Effector memory CD8-positive, alpha-beta T cell (primary cell): ENCODE data around the gene ART3.
A peak's percentile ranks its signal among the peaks of the same experiment; 100 is the strongest.

Experiments used
- ATAC-seq: fragments of 150-1000 bp; cut with Tn5 transposase; replicated peaks from 2 replicates; pipeline ENCODE4 v1.10.0; 2021; ENCODE audit warnings: mild to moderate bottlenecking, moderate library complexity
- DNase-seq, 3 experiments: peaks; one replicate each; pipeline ENCODE4 v3.0.0; 2021
- H3K27ac Mint-ChIP-seq, 2 donors: one replicate each; pipeline ENCODE4 v1.8.0; 2022; ENCODE audit warnings: mild to moderate bottlenecking in 2 of 2, mixed read lengths in 2 of 2, moderate library complexity in 2 of 2
- H3K27me3 Mint-ChIP-seq, 2 donors: one replicate each; pipeline ENCODE4 v1.8.0; 2022; ENCODE audit warnings: mixed read lengths in 2 of 2
- H3K36me3 Mint-ChIP-seq: one replicate; pipeline ENCODE4 v1.8.0; 2022; ENCODE audit warnings: mild to moderate bottlenecking, moderate library complexity, mixed read lengths; ENCODE audit not compliant: insufficient read depth
- H3K4me1 Mint-ChIP-seq, 2 donors: one replicate each; pipeline ENCODE4 v1.8.0; 2022; ENCODE audit warnings: low read depth in 2 of 2, mixed read lengths in 2 of 2
- H3K4me3 Mint-ChIP-seq, 2 donors: one replicate each; pipeline ENCODE4 v1.8.0; 2022; ENCODE audit warnings: mild to moderate bottlenecking in 2 of 2, mixed read lengths in 2 of 2, moderate library complexity in 2 of 2
- H3K9me3 Mint-ChIP-seq, 2 donors: one replicate each; pipeline ENCODE4 v1.8.0; 2022; ENCODE audit warnings: mixed read lengths in 2 of 2

Gene ART3

DNA sequence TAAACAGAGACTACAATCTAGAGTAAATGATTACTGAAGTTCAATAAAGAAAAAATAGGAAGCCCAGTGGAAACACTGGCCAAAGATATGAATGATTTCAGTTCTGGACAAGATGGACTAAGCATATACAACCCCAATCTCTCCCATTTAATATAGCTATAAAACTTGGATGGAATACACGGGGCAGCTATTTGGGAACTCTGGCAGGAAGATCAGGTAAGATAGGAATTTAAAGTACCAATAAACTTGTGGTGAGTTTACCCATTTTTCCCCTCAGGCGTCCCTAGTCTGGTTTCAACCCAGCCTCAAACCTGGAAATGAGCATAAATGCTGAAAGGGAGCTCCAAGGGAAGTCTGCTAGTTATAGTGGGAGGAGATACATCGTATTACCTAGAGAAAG is 53.2 kb downstream of the ART3 start:
- H3K27ac Mint-ChIP-seq, result peak overlapping the region in 1 of 2 donors; percentile 77
- H3K36me3 Mint-ChIP-seq, result peaks cover 59% of the 10 kb centered on the region
- no peak for ATAC-seq
- no peaks in the 10 kb centered on the region for H3K9me3 Mint-ChIP-seq
- no peaks in the 10 kb centered on the region for H3K27me3 Mint-ChIP-seq
- peaks cover 4 to 11% of the 10 kb centered on the region in 2 donors for H3K4me1 Mint-ChIP-seq
- no peak overlapping the region for H3K4me3 Mint-ChIP-seq
- DNase-seq, result no peak

DNA sequence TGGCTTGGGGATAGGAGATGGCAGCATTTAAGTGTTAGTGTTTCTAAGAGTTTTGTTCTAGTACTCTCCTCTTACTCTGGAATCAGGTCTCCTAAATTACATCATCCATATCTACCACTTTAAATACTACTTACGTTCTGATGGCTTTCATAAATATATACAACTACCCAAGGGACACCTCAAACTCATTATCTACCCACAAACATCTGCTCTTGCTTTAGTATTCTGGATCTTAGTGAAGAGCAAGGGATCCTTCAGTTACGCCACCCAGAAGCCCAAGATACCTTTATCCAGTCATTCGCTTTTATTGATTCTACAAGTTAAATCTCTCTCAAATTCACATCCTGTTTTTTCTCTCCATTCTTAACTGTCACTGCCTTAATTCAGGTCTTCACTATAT is 66.7 kb downstream of the ART3 start:
- Mint-ChIP-seq H3K9me3 (no peaks in the 10 kb centered on the region), H3K27me3 (no peaks in the 10 kb centered on the region), H3K27ac (no peak overlapping the region), H3K36me3 (peaks cover 52% of the 10 kb centered on the region), H3K4me1 (peaks cover 15 to 41% of the 10 kb centered on the region in 2 donors), H3K4me3 (no peak overlapping the region)
- DNase-seq (no peak), ATAC-seq (no peak)

DNA sequence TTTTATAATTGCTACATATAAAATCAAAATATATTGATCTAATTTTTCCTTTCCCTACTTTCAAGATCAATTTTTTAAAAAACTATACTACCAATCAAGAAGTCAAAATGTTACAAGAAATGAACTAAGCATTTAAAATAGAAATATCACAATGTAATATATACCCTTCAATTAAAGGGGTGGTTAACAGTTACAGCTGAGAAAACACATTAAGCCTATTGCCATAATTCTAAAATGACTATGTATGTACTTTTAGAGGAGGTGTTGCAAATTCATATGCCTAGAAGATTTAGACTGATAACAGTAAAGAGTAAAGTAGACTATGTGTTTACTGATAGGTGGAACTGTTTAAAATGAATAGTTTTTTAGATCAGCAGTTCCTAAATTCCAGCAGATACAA is 70.0 kb downstream of the ART3 start:
- ATAC-seq, result no peak
- no peak overlapping the region for H3K4me3 Mint-ChIP-seq

DNA sequence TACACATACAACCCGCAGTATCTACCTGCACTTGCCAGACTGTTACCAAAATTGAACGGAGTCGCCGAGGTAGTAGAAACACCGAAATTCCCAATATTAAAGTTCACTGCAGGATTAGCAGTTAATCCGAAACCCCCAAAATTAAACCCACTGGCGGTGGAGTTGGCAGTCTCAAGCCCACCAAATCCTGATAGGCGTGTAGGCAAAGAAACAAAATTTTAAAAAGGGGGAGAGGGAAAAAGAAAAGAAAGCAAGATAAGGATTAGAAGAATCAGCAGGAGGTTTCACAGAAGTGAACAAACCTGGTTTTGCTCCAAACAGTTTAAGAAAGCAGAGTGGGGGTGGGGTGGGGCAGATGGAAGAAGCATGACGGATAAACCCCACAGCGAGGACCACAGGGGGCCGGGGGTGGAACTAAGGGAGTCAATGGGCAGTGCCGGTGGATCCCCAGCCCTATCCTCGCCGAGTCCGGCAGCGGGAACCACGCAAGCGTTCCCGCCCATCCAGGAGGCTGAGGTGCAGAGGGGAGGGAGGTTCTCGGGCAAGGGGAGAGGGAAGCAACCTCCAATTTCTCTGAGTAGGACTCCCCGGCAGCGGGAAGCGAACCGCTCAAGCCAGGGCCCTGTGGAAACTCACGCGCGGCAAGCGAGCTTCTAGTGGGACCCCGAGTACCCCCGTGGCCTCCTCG is 73.1 kb downstream of the ART3 start:
- DNase-seq, result no peak
- H3K9me3 Mint-ChIP-seq, result no peaks in the 10 kb centered on the region
- ATAC-seq, result peak; percentile 19
- no peaks in the 10 kb centered on the region for H3K27me3 Mint-ChIP-seq
- H3K36me3 Mint-ChIP-seq, result peaks cover 37% of the 10 kb centered on the region
- H3K27ac Mint-ChIP-seq, result peak overlapping the region; percentile 92 to 98
- peaks cover 14 to 40% of the 10 kb centered on the region in 2 donors for H3K4me1 Mint-ChIP-seq
- peak overlapping the region; percentile 94 to 97 for H3K4me3 Mint-ChIP-seq

More for the DNA sequence above, 70.0 kb downstream of the ART3 start:
- Mint-ChIP-seq H3K27me3 (no peaks in the 10 kb centered on the region), H3K27ac (no peak overlapping the region), H3K9me3 (no peaks in the 10 kb centered on the region), H3K4me1 (peaks cover 17 to 47% of the 10 kb centered on the region in 2 donors), H3K36me3 (peaks cover 58% of the 10 kb centered on the region)
- no peak for DNase-seq

DNA sequence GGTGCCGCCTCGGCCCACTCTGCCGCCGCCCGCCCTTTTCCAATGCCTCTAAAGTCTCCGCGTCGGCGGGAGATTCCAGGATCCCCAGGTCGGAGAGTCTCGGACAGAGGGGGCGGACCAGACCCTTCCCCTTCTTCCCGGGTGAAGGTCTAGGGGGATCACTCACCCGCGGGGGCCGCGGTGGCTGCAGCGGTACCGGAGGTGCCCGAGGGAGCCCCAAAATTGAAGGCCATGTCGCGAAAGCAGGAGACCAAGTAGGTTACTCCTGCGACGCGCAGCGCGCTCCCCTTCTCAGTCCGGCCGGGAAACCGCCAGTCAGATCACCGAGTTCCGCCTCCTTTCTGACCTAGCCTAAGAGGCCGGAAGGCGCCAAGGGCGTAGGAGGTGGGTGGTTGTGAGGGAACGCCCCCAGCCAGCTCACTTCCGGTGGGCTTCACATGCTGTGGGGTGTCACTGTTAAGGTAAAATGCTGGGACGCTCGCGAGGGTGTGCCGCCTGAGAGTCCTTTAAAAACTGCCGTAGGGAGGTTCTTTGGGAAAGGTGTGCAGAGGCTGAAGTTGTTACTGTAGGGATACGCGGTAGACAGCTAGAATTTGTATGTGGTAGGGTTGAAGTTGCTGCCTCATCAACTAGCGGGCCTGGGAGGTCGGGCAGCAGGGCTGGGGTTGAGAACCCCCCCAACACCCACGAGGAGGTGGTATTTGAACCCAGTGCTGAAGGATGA is 73.8 kb downstream of the ART3 start, which contains the start of gene NUP54:
Gene NUP54, minus strand, starts transcription at position 256 of the 724 bp plus-strand sequence. Its CDS starts 23 bp downstream, at position 233.
- Mint-ChIP-seq H3K27me3 (no peaks in the 10 kb centered on the region), H3K27ac (peak within 1 kb of the TSS; percentile 92 to 98), H3K4me1 (peaks cover 14 to 34% of the 10 kb centered on the region in 2 donors), H3K9me3 (no peaks in the 10 kb centered on the region), H3K4me3 (peak within 1 kb of the TSS; percentile 94 to 97), H3K36me3 (peaks cover 32% of the 10 kb centered on the region)
- ATAC-seq (peak; percentile 97), DNase-seq (peak; percentile 94 to 97 (median 95))

DNA sequence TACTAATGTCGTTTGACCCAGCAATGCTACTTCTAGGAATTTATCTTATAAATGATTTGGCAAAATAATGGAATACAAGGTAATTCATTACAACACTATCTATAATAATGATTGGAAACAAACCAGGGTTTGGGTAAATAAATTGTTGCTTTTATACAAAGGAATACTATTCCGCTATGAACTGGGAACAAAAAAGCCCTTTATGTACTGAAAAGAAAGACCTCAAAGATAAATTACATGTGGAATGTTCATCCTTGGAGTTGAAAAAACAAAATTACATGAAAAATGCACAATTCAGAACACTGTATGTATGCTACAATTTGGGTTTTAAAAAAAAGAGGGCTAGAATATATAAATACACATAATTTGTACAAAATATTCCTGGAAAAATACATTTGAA is 78.8 kb downstream of the ART3 start:
- H3K4me1 Mint-ChIP-seq, result peaks cover 9% of the 10 kb centered on the region in 2 donors
- no peak overlapping the region for H3K4me3 Mint-ChIP-seq
- H3K36me3 Mint-ChIP-seq, result peaks cover 5% of the 10 kb centered on the region
- no peak overlapping the region for H3K27ac Mint-ChIP-seq
- DNase-seq (no peak), ATAC-seq (no peak)
- H3K9me3 Mint-ChIP-seq, result peaks cover 4 to 7% of the 10 kb centered on the region in 2 donors
- no peaks in the 10 kb centered on the region for H3K27me3 Mint-ChIP-seq

DNA sequence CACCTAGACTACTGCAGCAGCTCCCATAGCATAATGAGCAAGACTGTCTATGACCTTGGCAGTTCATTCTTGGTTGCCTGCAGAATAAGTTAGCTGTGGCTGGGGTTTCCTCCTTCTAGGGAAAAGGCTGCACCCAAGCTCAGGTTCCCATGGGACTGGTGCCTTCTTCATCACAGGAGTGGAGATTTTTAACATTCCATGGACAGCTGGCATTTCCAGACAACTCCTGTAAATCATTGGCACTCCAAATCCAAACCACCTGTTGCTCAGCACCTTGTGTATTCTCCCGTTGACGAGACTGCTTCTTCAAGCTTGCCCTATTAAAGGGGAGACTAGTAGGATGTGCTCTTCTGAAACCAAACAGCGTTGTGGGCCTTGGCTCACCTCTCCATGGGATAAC is 81.5 kb downstream of the ART3 start:
- Mint-ChIP-seq H3K4me3 (no peak overlapping the region), H3K4me1 (no peaks in the 10 kb centered on the region), H3K9me3 (peaks cover 4 to 7% of the 10 kb centered on the region in 2 donors), H3K27me3 (no peaks in the 10 kb centered on the region), H3K27ac (no peak overlapping the region), H3K36me3 (peaks cover 6% of the 10 kb centered on the region)
- ATAC-seq (no peak), DNase-seq (no peak)

DNA sequence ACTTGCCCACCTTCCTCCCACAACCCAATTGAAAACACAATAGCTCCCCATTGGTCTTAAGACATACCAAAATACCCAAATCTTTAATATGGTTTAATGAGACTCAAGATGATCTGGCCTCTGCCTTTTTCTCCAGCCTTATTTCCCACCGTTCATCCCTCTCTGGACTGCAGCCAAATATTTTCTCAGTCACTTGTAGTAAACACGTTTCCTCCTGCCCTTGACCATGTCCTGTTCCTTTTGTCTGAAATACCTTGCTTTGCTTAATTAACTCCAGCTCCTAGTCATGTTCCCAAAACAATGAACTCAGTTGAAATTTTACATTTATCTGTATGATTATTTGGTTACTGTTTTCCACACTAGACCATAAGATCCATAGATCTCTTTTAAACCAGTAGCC is 82.1 kb downstream of the ART3 start:
- no peaks in the 10 kb centered on the region for H3K4me1 Mint-ChIP-seq
- peaks cover 4 to 7% of the 10 kb centered on the region in 2 donors for H3K9me3 Mint-ChIP-seq
- DNase-seq (no peak), ATAC-seq (no peak)
- peaks cover 6% of the 10 kb centered on the region for H3K36me3 Mint-ChIP-seq
- H3K27me3 Mint-ChIP-seq, result no peaks in the 10 kb centered on the region
- no peak overlapping the region for H3K4me3 Mint-ChIP-seq
- H3K27ac Mint-ChIP-seq, result no peak overlapping the region

DNA sequence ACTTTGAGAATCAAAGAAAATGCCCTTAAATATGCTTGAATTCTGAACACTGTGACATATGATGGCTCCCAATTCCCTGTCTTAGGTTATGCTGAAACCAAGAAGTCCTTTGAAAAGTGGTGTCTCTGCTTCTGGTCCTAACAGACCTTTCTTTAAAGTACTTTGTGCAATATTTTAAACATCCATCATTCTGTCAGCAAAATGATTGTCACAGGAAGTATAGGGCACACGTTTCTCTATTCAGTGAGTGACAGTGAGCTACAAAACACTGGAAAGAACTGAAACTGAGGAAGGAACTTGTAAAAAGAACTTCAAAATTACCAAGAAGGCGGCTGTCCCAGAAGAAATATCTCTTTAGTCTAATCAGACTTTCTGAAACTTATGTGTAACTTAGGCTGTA is 85.8 kb downstream of the ART3 start:
- Mint-ChIP-seq H3K27me3 (no peaks in the 10 kb centered on the region), H3K4me1 (no peaks in the 10 kb centered on the region), H3K4me3 (no peak overlapping the region), H3K9me3 (no peaks in the 10 kb centered on the region), H3K27ac (peak overlapping the region in 1 of 2 donors; percentile 41), H3K36me3 (peaks cover 15% of the 10 kb centered on the region)
- DNase-seq (no peak), ATAC-seq (no peak)
